Panc1 (cell line): ENCODE measurements around the gene ADGRF1.

Experiments
- CTCF ChIP-seq: fragments of 450-650 bp; IDR thresholded peaks from 2 replicates; pipeline ENCODE4 v1.5.1; 2017; ENCODE audit warnings: mild to moderate bottlenecking
- POLR2AphosphoS5 ChIP-seq: IDR thresholded peaks from 2 replicates; pipeline ENCODE4 v1.6.1; 2012; ENCODE audit warnings: mild to moderate bottlenecking, low read depth, low read length, moderate library complexity
- REST ChIP-seq, 2 experiments: IDR thresholded peaks; 2 replicates each; pipeline ENCODE4 v1.6.1; 2011 to 2012; ENCODE audit warnings: low read depth in 2 of 2, control low read depth in 1 of 2, low read length in 1 of 2, mild to moderate bottlenecking in 1 of 2, moderate library complexity in 1 of 2; ENCODE audit not compliant: insufficient read depth in 1 of 2
- TCF7L2 ChIP-seq: IDR thresholded peaks from 2 replicates; pipeline ENCODE4 v1.6.1; 2011; ENCODE audit warnings: mild to moderate bottlenecking, low read depth, low read length, inconsistent platforms

GRCh38 chr6:47056832-47057231, 14.7 kb upstream of the ADGRF1 start:
- TF ChIP-seq TCF7L2 (no peak), POLR2AphosphoS5 (no peak), CTCF (no peak), REST (IDR thresholded peaks at IDR 0.05; ENCODE audit: insufficient read depth in 1 of 2, low read depth in 2 of 2, low read length in 1 of 2) (no peak)
